GM21447 (cell line): ENCODE measurements around the gene TMEM139.
"Not testable (repeated sequence)": the region's sequence is repeated elsewhere in the genome, so short reads cannot be mapped to it uniquely, and the experiment has no call there.

Experiments
- ATAC-seq: cut with Tn5 transposase; IDR thresholded peaks from one replicate; pipeline ENCODE4 v1.9.1; 2021; ENCODE audit not compliant: unreplicated experiment

The TMEM139 gene

GRCh38 chr7:143287935-143288826 lies 3.4 kb downstream of the TMEM139 start, which contains the start of gene CASP2:
CASP2 (plus strand) TSS chr7:143288351; CDS start chr7:143288456, 105 bp downstream.
- peak; percentile 82 for ATAC-seq

- ATAC-seq: no peak
Observed at GRCh38 chr7:143288836-143289235, 4.1 kb downstream of the TMEM139 start.

- ATAC-seq: no peak
Observed at GRCh38 chr7:143289421-143289820, 4.7 kb downstream of the TMEM139 start.

- not testable (repeated sequence) for ATAC-seq
Observed at GRCh38 chr7:143289888-143290287, 5.1 kb downstream of the TMEM139 start.

- ATAC-seq: no peak
Observed at GRCh38 chr7:143290293-143290692, 5.5 kb downstream of the TMEM139 start.

GRCh38 chr7:143292876-143293275 lies 8.1 kb downstream of the TMEM139 start:
- no peak for ATAC-seq

GRCh38 chr7:143295870-143296269 lies 11.1 kb downstream of the TMEM139 start:
- ATAC-seq: no peak

GRCh38 chr7:143296686-143297085 lies 11.9 kb downstream of the TMEM139 start:
- no peak for ATAC-seq

GRCh38 chr7:143299346-143299745 lies 14.6 kb downstream of the TMEM139 start:
- no peak for ATAC-seq

GRCh38 chr7:143299840-143300239 lies 15.1 kb downstream of the TMEM139 start:
- peak; percentile 56 for ATAC-seq

GRCh38 chr7:143300959-143301935 lies 16.5 kb downstream of the TMEM139 start:
- ATAC-seq: no peak

GRCh38 chr7:143303733-143304132 lies 19.0 kb downstream of the TMEM139 start:
- ATAC-seq: no peak

- no peak for ATAC-seq
Observed at GRCh38 chr7:143304938-143305337, 20.2 kb downstream of the TMEM139 start.

- ATAC-seq: no peak
Observed at GRCh38 chr7:143305423-143306070, 20.8 kb downstream of the TMEM139 start.

- no peak for ATAC-seq
Observed at GRCh38 chr7:143308632-143309031, 23.9 kb downstream of the TMEM139 start.

- ATAC-seq: no peak
Observed at GRCh38 chr7:143314127-143314526, 29.4 kb downstream of the TMEM139 start.

- ATAC-seq: no peak
Observed at GRCh38 chr7:143315776-143316175, 31.0 kb downstream of the TMEM139 start, which contains the start of gene CLCN1. CLCN1 (plus strand) TSS chr7:143316111; CDS start chr7:143316213, 102 bp downstream.

GRCh38 chr7:143316492-143316891 lies 31.7 kb downstream of the TMEM139 start:
- ATAC-seq: no peak

- no peak for ATAC-seq
Observed at GRCh38 chr7:143318661-143319060, 33.9 kb downstream of the TMEM139 start.

- no peak for ATAC-seq
Observed at GRCh38 chr7:143320620-143321019, 35.9 kb downstream of the TMEM139 start.

- ATAC-seq: no peak
Observed at GRCh38 chr7:143321242-143321641, 36.5 kb downstream of the TMEM139 start.
